Placental pericyte (primary cell): ENCODE data around the gene LRRC38. TPM values are rescaled to one million over a fixed set of nuclear protein-coding genes. Genes with fewer than 3 reads are reported as not detected.

Source experiments
- total RNA-seq: library from RNA; depleted of rRNA; stranded (reverse); fragments of >200 nt; gene quantifications from 2 replicates; pipeline ENCODE4 v1.2.3, GENCODE V29; 2012

Gene LRRC38
- not detected in 2 replicates for total RNA-seq

GRCh38 chr1:13513895-13514546 is at the start of gene LRRC38:
Gene LRRC38 (minus strand): TSS chr1:13514003. CDS start chr1:13513593, 410 bp downstream.

Other genes with a start within 250 kb of the LRRC38 start
- gene PRAMEF8, start 228.9 kb downstream of the LRRC38 start, total RNA-seq, result not detected in 2 replicates
- gene PRAMEF33, start 210.5 kb downstream of the LRRC38 start, total RNA-seq, result not detected in 2 replicates
- not detected in 2 replicates for gene PRAMEF15, start 198.4 kb downstream of the LRRC38 start, total RNA-seq
- gene PRAMEF14, start 166.9 kb downstream of the LRRC38 start, total RNA-seq, result not detected in 2 replicates
- not detected in 2 replicates for gene PRAMEF19, start 142.1 kb downstream of the LRRC38 start, total RNA-seq
- not detected in 2 replicates for gene PRAMEF17, start 124.4 kb downstream of the LRRC38 start, total RNA-seq
- not detected in 2 replicates for gene PRAMEF20, start 103.6 kb downstream of the LRRC38 start, total RNA-seq
- gene PDPN, start 69.8 kb upstream of the LRRC38 start, total RNA-seq, result 20.3 and 249 TPM in 2 replicates
- gene PRDM2, start 186.2 kb upstream of the LRRC38 start, total RNA-seq, result 9.2 and 15.5 TPM in 2 replicates